ENCODE measurements around the gene MAK. TPM values are rescaled to one million over a fixed set of nuclear protein-coding genes. Genes with fewer than 3 reads are reported as not detected.

Gene MAK
- polyA plus RNA-seq, 1 donor from 2014 or later, result not detected

DNA sequence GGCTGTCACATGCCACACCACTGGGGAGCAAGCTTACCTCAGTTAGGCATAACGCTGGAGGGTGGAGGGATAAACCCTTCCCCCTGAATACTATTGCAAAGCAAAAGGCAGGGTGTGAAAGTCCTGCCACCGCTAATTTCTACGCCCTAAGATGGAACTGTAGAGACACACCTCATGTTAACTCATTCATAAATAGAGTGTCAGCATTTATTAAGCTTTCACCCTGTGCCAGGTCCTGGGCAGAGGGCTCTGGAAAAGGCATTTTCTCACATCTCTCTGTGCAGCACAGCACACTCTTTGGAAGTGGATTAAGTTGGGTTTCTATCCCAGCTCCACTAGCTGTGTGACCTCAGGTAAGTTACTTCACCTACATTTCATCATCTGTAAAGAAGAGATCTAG lies 68.9 kb downstream of the MAK start:
- Histone ChIP-seq H3K36me3 (ENCODE audit: insufficient read depth, low read length) (no peaks in the 10 kb centered on the region), H3F3A (ENCODE audit: insufficient read depth, low read length, poor library complexity, severe bottlenecking) (no peaks in the 10 kb centered on the region), H3K9me2 (ENCODE audit: insufficient read depth, low read length) (no peaks in the 10 kb centered on the region), H3K79me2 (replicated peaks; ENCODE audit: insufficient read depth, low read length) (no peaks in the 10 kb centered on the region), H2AFZ (ENCODE audit: low read depth, low read length) (no peak overlapping the region), H3K9me3 (ENCODE audit: low read length) (no peaks in the 10 kb centered on the region), H3K4me2 (ENCODE audit: low read length) (no peak overlapping the region), H3K9ac (ENCODE audit: low read length) (no peak overlapping the region), H3K4me3 (ENCODE audit: low read length) (no peak overlapping the region), H4K20me1 (ENCODE audit: insufficient read depth) (no peaks in the 10 kb centered on the region), H3K27ac (ENCODE audit: low read length) (no peak overlapping the region), H3K27me3 (ENCODE audit: insufficient read depth, low read depth, low read length) (no peaks in the 10 kb centered on the region)
- TF ChIP-seq SMC3 (conservative IDR thresholded peaks at IDR 0.05; ENCODE audit: poor library complexity) (no peak), RAD21 (conservative IDR thresholded peaks at IDR 0.05) (no peak), MXI1 (conservative IDR thresholded peaks at IDR 0.05; ENCODE audit: poor library complexity, severe bottlenecking) (no peak), EP300 (conservative IDR thresholded peaks at IDR 0.05; ENCODE audit: poor library complexity, severe bottlenecking) (no peak), EZH2 (IDR thresholded peaks at IDR 0.05; ENCODE audit: borderline replicate concordance, insufficient read depth, low read length, poor library complexity, severe bottlenecking) (no peak), TAF1 (IDR thresholded peaks at IDR 0.05; ENCODE audit: low read depth) (no peak), POLR2AphosphoS5 (IDR thresholded peaks at IDR 0.05) (no peak)
- TF ChIP-seq, protein P1, sequence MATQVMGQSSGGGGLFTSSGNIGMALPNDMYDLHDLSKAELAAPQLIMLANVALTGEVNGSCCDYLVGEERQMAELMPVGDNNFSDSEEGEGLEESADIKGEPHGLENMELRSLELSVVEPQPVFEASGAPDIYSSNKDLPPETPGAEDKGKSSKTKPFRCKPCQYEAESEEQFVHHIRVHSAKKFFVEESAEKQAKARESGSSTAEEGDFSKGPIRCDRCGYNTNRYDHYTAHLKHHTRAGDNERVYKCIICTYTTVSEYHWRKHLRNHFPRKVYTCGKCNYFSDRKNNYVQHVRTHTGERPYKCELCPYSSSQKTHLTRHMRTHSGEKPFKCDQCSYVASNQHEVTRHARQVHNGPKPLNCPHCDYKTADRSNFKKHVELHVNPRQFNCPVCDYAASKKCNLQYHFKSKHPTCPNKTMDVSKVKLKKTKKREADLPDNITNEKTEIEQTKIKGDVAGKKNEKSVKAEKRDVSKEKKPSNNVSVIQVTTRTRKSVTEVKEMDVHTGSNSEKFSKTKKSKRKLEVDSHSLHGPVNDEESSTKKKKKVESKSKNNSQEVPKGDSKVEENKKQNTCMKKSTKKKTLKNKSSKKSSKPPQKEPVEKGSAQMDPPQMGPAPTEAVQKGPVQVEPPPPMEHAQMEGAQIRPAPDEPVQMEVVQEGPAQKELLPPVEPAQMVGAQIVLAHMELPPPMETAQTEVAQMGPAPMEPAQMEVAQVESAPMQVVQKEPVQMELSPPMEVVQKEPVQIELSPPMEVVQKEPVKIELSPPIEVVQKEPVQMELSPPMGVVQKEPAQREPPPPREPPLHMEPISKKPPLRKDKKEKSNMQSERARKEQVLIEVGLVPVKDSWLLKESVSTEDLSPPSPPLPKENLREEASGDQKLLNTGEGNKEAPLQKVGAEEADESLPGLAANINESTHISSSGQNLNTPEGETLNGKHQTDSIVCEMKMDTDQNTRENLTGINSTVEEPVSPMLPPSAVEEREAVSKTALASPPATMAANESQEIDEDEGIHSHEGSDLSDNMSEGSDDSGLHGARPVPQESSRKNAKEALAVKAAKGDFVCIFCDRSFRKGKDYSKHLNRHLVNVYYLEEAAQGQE (IDR thresholded peaks at IDR 0.05; ENCODE audit: borderline replicate concordance), result no peak
- TF ChIP-seq, protein P2, sequence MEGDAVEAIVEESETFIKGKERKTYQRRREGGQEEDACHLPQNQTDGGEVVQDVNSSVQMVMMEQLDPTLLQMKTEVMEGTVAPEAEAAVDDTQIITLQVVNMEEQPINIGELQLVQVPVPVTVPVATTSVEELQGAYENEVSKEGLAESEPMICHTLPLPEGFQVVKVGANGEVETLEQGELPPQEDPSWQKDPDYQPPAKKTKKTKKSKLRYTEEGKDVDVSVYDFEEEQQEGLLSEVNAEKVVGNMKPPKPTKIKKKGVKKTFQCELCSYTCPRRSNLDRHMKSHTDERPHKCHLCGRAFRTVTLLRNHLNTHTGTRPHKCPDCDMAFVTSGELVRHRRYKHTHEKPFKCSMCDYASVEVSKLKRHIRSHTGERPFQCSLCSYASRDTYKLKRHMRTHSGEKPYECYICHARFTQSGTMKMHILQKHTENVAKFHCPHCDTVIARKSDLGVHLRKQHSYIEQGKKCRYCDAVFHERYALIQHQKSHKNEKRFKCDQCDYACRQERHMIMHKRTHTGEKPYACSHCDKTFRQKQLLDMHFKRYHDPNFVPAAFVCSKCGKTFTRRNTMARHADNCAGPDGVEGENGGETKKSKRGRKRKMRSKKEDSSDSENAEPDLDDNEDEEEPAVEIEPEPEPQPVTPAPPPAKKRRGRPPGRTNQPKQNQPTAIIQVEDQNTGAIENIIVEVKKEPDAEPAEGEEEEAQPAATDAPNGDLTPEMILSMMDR (IDR thresholded peaks at IDR 0.05; ENCODE audit: poor library complexity, severe bottlenecking), result no peak

DNA sequence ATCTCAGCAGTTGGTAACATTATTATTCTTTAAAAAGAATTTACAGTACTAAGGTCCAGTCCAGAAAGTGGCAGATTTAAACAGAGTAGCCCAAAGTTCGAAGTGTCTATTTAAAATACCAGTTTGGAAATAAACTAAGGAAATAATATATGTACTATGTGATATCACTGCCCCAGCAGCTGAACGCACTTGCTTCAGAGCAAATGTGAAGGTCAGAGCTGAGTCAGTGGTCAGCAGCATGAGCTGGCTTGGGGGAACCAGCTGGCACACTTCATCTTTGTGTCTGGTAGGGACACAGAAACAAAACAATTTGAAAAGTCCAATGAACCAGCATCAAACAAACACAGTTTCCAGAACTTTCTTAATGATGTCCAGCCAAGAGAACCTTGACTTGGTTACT lies 75.3 kb downstream of the MAK start:
- no peak overlapping the region for H3K9ac ChIP-seq (ENCODE audit: low read length)
- H3K4me2 ChIP-seq (ENCODE audit: low read length), result no peak overlapping the region
- no peaks in the 10 kb centered on the region for H3K9me3 ChIP-seq (ENCODE audit: low read length)
- H3K27ac ChIP-seq (ENCODE audit: low read length), result no peak overlapping the region
- H3F3A ChIP-seq (ENCODE audit: insufficient read depth, low read length, poor library complexity, severe bottlenecking), result no peaks in the 10 kb centered on the region
- no peaks in the 10 kb centered on the region for H3K27me3 ChIP-seq (ENCODE audit: insufficient read depth, low read depth, low read length)
- H3K9me2 ChIP-seq (ENCODE audit: insufficient read depth, low read length), result no peaks in the 10 kb centered on the region
- no peak for TF ChIP-seq SMC3 (conservative IDR thresholded peaks at IDR 0.05; ENCODE audit: poor library complexity)
- no peak for TF ChIP-seq POLR2AphosphoS5 (IDR thresholded peaks at IDR 0.05)
- no peak for TF ChIP-seq TAF1 (IDR thresholded peaks at IDR 0.05; ENCODE audit: low read depth)
- TF ChIP-seq, protein P2 (IDR thresholded peaks at IDR 0.05; ENCODE audit: poor library complexity, severe bottlenecking), result no peak
- no peak for TF ChIP-seq RAD21 (conservative IDR thresholded peaks at IDR 0.05)
- TF ChIP-seq EZH2 (IDR thresholded peaks at IDR 0.05; ENCODE audit: borderline replicate concordance, insufficient read depth, low read length, poor library complexity, severe bottlenecking), result no peak
- TF ChIP-seq, protein P1 (IDR thresholded peaks at IDR 0.05; ENCODE audit: borderline replicate concordance), result no peak
- TF ChIP-seq MXI1 (conservative IDR thresholded peaks at IDR 0.05; ENCODE audit: poor library complexity, severe bottlenecking), result no peak
- no peak for TF ChIP-seq EP300 (conservative IDR thresholded peaks at IDR 0.05; ENCODE audit: poor library complexity, severe bottlenecking)
- no peak overlapping the region for H2AFZ ChIP-seq (ENCODE audit: low read depth, low read length)
- no peaks in the 10 kb centered on the region for H3K79me2 ChIP-seq (replicated peaks; ENCODE audit: insufficient read depth, low read length)
- no peaks in the 10 kb centered on the region for H4K20me1 ChIP-seq (ENCODE audit: insufficient read depth)
- H3K4me3 ChIP-seq (ENCODE audit: low read length), result no peak overlapping the region
- H3K36me3 ChIP-seq (ENCODE audit: insufficient read depth, low read length), result no peaks in the 10 kb centered on the region
